GM12864 (cell line): Measurements from ENCODE around the gene CARD9.

ENCODE experiments used
- DNase-seq: peaks from one replicate; pipeline ENCODE4 v3.0.0-alpha.2; 2011; ENCODE audit warnings: low read depth
- H3K4me3 ChIP-seq: 2 replicates; pipeline ENCODE4 v1.5.1; 2011; ENCODE audit warnings: mild to moderate bottlenecking, low read depth, low read length, control low read depth
- TF ChIP-seq, protein P1 (sequence below): IDR thresholded peaks from 2 replicates; pipeline ENCODE4 v1.5.1; 2011; ENCODE audit warnings: low read depth, mild to moderate bottlenecking, moderate library complexity, low read length, control low read depth, inconsistent platforms; ENCODE audit errors: missing control alignments

The CARD9 gene

DNA sequence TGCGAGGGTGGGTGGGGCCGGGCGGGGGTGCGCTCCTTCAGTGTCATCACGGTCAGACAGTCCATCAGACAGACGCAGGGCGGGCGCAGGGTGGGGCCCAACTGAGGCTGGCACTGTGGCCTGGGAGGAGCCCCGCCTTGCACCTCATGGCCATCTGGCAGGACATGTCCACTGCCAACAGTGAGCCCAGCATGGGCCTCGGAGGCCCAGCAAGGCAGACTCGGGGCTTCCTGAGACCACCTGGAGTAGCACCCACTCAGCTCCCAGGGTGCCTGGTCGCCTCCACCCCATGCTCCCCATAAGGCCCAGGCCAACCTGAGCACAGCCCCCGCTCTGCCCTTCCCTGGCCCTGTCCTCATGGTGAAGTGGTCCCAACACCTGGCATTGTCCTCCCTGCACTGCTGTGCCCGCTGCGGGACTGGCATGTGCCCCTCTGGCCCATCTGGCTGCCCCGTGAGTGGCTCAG is 54.7 kb downstream of the CARD9 start:
- TF ChIP-seq, protein P1, sequence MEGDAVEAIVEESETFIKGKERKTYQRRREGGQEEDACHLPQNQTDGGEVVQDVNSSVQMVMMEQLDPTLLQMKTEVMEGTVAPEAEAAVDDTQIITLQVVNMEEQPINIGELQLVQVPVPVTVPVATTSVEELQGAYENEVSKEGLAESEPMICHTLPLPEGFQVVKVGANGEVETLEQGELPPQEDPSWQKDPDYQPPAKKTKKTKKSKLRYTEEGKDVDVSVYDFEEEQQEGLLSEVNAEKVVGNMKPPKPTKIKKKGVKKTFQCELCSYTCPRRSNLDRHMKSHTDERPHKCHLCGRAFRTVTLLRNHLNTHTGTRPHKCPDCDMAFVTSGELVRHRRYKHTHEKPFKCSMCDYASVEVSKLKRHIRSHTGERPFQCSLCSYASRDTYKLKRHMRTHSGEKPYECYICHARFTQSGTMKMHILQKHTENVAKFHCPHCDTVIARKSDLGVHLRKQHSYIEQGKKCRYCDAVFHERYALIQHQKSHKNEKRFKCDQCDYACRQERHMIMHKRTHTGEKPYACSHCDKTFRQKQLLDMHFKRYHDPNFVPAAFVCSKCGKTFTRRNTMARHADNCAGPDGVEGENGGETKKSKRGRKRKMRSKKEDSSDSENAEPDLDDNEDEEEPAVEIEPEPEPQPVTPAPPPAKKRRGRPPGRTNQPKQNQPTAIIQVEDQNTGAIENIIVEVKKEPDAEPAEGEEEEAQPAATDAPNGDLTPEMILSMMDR, result no peak
- H3K4me3 ChIP-seq, result no peak overlapping the region
- DNase-seq, result no peak

DNA sequence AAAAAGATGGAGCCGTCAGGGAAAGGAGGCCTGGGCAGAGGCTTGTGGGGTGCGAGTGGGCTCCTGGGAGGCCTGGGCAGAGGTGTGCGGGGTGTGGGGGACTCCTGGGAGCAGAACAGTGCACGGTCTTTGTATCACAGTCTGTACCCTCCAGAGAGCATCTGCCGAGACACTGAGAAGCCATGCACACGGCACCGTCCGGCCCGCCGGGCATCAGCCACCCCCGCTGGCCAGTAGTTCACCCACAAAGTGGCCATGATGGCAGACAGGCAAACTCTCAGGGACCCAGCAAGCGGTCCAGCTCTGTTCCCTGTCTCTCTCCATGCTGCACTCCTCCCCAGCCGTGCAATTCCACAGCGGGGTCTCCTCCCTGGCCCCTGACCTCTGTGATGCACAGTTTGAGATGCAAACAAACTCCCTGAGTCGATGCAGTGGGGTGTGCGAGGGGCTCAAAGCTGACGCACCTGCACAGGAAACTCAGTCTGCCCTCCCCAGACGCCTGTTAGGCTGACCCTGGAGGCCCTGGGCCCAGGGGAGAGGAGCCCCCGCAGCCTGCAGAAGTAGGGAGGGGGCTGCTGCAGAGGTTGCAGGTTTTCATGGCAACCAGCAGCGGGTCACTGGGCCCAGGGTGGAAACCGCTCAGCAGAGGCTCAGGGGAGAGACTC is 55.2 kb downstream of the CARD9 start:
- DNase-seq, result no peak
- no peak overlapping the region for H3K4me3 ChIP-seq
- TF ChIP-seq, protein P1, result no peak

DNA sequence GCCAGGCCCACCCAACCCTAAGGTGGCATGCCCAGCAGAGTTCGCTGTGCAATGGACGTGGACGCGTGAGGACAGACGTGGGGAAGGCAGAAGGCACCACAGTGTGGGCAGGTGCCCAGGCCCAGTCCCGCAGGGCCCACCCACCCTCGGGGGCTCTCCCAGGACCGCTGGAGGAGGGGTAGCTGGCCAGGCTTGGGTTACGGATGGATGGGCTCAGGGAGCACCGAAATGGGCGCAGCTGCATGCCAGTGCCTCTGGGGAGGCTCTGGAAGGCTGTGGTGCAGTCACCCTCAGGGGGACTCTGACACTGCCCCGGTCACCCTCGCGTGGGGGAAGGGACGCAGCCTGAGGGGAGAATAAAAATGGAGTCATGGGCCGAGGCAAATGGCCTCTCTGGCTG is 55.8 kb downstream of the CARD9 start:
- H3K4me3 ChIP-seq, result no peak overlapping the region
- no peak for DNase-seq
- TF ChIP-seq, protein P1, result no peak

DNA sequence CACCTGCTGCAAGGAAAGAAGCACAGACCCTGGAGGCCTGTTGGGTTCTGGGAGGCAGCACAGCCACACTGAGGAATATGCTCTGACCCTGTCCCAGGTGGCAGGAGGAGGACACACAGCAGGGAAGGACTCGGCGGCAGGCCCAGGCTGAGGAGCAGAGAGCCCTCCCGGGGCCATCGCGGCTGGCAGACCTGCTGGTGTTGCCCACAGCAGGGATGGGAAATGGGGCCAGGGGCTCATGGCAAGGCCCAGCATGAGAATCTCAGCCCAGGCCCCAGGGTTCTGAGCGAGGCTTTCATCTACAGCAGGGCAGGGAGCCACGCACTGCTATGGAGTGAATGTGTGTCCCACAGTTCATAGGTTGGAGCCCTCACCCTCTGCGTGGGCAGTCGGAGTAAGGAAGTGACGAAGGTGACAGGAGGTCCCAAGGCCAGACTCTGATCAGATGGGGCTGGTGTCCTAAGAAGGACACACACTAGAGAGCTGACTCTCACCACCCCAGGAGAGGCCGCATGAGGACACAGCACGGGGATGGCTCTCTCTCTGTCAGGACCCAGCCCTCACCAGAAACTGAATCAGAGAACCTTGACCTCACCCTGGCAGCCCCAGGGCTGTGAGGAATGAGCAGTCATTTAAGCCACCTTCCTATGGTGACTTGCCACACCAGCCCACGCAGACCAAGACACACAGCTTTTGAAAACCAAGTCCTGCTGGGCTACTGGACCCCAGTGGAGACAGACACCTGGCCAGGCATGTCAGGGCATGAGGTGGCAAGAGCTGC is 56.4 kb downstream of the CARD9 start:
- no peak for DNase-seq
- H3K4me3 ChIP-seq, result no peak overlapping the region
- TF ChIP-seq, protein P1, result no peak

DNA sequence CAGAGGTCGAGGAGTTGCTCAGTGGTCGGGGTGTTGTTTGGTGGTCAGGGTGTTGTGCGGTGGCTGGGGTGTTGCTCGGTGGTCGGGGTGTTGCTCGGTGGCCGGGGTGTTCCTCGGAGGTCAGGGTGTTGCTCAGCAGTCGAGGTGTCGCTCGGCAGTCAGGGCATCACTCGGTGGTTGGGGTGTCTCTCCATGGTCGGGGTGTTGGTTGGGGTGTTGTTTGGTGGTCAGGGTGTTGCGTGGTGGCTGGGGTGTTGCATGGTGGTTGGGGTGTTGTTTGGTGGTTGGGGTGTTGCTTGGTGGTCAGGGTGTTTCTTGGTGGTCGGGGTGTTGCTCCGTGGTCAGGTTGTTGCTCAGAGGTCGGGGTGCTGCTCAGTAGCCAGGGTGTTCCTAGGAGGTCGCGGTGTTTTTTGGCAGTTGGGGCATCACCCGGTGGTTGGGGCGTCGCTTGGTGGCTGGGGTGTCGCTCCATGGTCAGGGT is 57.2 kb downstream of the CARD9 start:
- TF ChIP-seq, protein P1, result no peak
- no peak overlapping the region for H3K4me3 ChIP-seq
- no peak for DNase-seq

DNA sequence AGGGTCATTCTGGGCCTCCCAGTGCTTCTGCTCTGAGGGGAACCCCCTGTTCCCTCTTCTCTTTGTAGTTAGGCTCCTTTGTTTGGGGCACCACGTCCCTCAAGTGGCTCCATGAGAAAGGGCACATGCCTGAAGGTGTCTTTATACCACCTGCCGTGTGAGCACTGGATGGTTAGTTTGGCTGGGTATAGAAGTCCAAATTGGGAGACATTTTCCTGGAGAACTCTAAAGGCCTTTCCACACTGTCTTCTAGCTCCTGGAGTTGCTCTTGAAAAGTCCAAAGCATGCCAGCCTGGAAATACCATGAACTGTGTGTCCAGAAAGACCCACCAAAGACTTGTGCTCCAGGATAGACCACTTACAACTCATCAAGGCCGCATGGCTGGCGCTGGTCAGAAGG is 58.5 kb downstream of the CARD9 start:
- H3K4me3 ChIP-seq, result no peak overlapping the region
- DNase-seq, result no peak

More for the DNA sequence above, 58.5 kb downstream of the CARD9 start:
- TF ChIP-seq, protein P1, result no peak
